GM12878 (cell line): ENCODE measurements around the gene AGAP1. TPM values are rescaled to one million over a fixed set of nuclear protein-coding genes. Genes with fewer than 3 reads are reported as not detected.

Experiments
- ATAC-seq: fragments of 200-7000 bp; cut with Tn5 transposase; 3 replicates; pipeline ENCODE4 v1.9.1; 2020; ENCODE audit warnings: mild to moderate bottlenecking, moderate library complexity
- BruUV-seq: library from RNA; stranded (reverse); fragments of 400-500 nt; replicated peaks from 2 replicates; lab custom pipeline; 2021; lab: Mats Ljungman, UMichigan
- CTCF ChIA-PET: fragments of 300-600 bp; sonication (Branson Sonifier 250); formaldehyde crosslinking; extraction: SDS; loops from one replicate; lab custom pipeline; 2021; ENCODE audit warnings: inconsistent platforms; lab: Yijun Ruan, JAX
- POLR2A ChIA-PET: fragments of 350-600 bp; formaldehyde crosslinking; extraction: SDS; loops from one replicate; lab custom pipeline; 2021; ENCODE audit warnings: inconsistent platforms; lab: Charles Lee
- RAD21 ChIA-PET: fragments of 300-600 bp; sonication (Branson Sonifier 250); formaldehyde crosslinking; loops from one replicate; lab custom pipeline; 2023; ENCODE audit warnings: antibody characterized with exemption; ENCODE audit not compliant: unreplicated experiment; lab: Charles Lee
- SMC1A ChIA-PET: fragments of 300-600 bp; sonication (Branson Sonifier 250); formaldehyde crosslinking; loops from one replicate; lab custom pipeline; 2023; ENCODE audit not compliant: unreplicated experiment, uncharacterized antibody; lab: Charles Lee
- DNase-seq: peaks from one replicate; pipeline ENCODE4 v3.0.0-alpha.2; 2011; ENCODE audit warnings: low read depth, low spot score
- FAIRE-seq: peaks from 3 replicates; lab custom pipeline; 2011; peaks lifted over from hg19 to GRCh38; lab: Jason Lieb, UNC
- H2AFZ ChIP-seq: 2 replicates; pipeline ENCODE4 v1.6.0; 2011; ENCODE audit warnings: low read depth, low read length, control low read depth; ENCODE audit not compliant: control insufficient read depth
- H3K27ac ChIP-seq: 2 replicates; pipeline ENCODE4 v1.5.1; 2011; ENCODE audit warnings: control low read depth; ENCODE audit not compliant: control insufficient read depth, insufficient read depth
- H3K27me3 ChIP-seq, 2 experiments: replicated peaks in 1 of 2; 2 replicates each; pipeline versions ENCODE4 v1.6.0 to v1.6.1; 2011; ENCODE audit warnings: low read length in 1 of 2; ENCODE audit not compliant: control insufficient read depth in 2 of 2, insufficient read depth in 2 of 2
- H3K36me3 ChIP-seq, 2 experiments: 2 replicates each; pipeline ENCODE4 v1.5.1; 2011; ENCODE audit warnings: low read length in 1 of 2; ENCODE audit not compliant: control insufficient read depth in 2 of 2, insufficient read depth in 2 of 2
- H3K4me1 ChIP-seq: 2 replicates; pipeline ENCODE4 v1.6.1; 2011; ENCODE audit warnings: mild to moderate bottlenecking, low read length, moderate library complexity, mixed read lengths; ENCODE audit not compliant: control insufficient read depth, insufficient read depth
- H3K4me2 ChIP-seq: 2 replicates; pipeline ENCODE4 v1.6.0; 2011; ENCODE audit warnings: control low read depth; ENCODE audit not compliant: control insufficient read depth, insufficient read depth
- H3K4me3 ChIP-seq: fragments of 200-600 bp; sonication (generic); 2 replicates; pipeline ENCODE4 v1.5.1; 2016
- H3K79me2 ChIP-seq: 2 replicates; pipeline ENCODE4 v1.6.0; 2011; ENCODE audit warnings: low read length; ENCODE audit not compliant: control insufficient read depth, insufficient read depth
- H3K9ac ChIP-seq: 2 replicates; pipeline ENCODE4 v1.8.0; 2011; ENCODE audit warnings: low read length, control low read depth, mixed read lengths; ENCODE audit not compliant: control insufficient read depth, insufficient read depth
- H3K9me3 ChIP-seq: replicated peaks from 3 replicates; pipeline ENCODE4 v1.5.1; 2011; ENCODE audit warnings: mild to moderate bottlenecking, low read length; ENCODE audit not compliant: control insufficient read depth, insufficient read depth
- H4K20me1 ChIP-seq: 2 replicates; pipeline ENCODE4 v1.6.0; 2011; ENCODE audit not compliant: control insufficient read depth, insufficient read depth
- ATF7 ChIP-seq: fragments of 450-650 bp; IDR thresholded peaks from 2 replicates; pipeline ENCODE4 v1.6.1; 2016; ENCODE audit warnings: low read depth, mild to moderate bottlenecking
- BMI1 ChIP-seq: fragments of 450-650 bp; IDR thresholded peaks from 2 replicates; pipeline ENCODE4 v1.6.1; 2016; ENCODE audit warnings: mild to moderate bottlenecking, moderate library complexity, borderline replicate concordance
- JUNB ChIP-seq: IDR thresholded peaks from 2 replicates; pipeline ENCODE4 v1.6.1; 2016; ENCODE audit warnings: antibody characterized with exemption, mild to moderate bottlenecking
- SIN3A ChIP-seq: IDR thresholded peaks from 2 replicates; pipeline ENCODE4 v1.6.1; 2012; ENCODE audit warnings: low read depth, low read length, improper control_type of control experiment
- TBL1XR1 ChIP-seq: IDR thresholded peaks from 2 replicates; pipeline ENCODE4 v1.6.1; 2012; ENCODE audit warnings: low read depth, low read length, improper control_type of control experiment
- TCF12 ChIP-seq: IDR thresholded peaks from 2 replicates; pipeline ENCODE4 v1.6.1; 2011; ENCODE audit warnings: low read depth, mild to moderate bottlenecking, low read length
- WGBS: methylation state at CpG from one replicate; pipeline ENCODE4 v1.1.6; 2016; ENCODE audit warnings: low lambda C conversion rate; ENCODE audit not compliant: insufficient replicate concordance, insufficient coverage; ENCODE audit errors: missing lambda C conversion rate; 5-methylcytosine and 5-hydroxymethylcytosine counted together
- in situ Hi-C: fragments of 300-500 bp; cut with MboI; formaldehyde crosslinking; loops from 9 replicates; pipeline ENCODE4 v1.14.3; 2018; ENCODE audit warnings: mixed read lengths
- intact Hi-C: fragments of 100-400 bp; cut with micrococcal nuclease; formaldehyde crosslinking; loops from one replicate; pipeline ENCODE4 v1.14.2; 2022; ENCODE audit not compliant: unreplicated experiment
- polyA plus RNA-seq, 11 experiments: library from polyadenylated mRNA; depleted of rRNA in 4 of 11; unstranded in 6 of 11; stranded (reverse) in 5 of 11; fragments of >200 nt; fragmentation: Nextera tagmentation in 4 of 11; fragmentation: Illumina TruSeq in 1 of 11; extraction: Ambion mirVana in 4 of 11; extraction: Trizol in 1 of 11; gene quantifications; 1 replicate in 1 of 11; 2 replicates in 10 of 11; pipeline versions ENCODE4 v1.2.1 to v1.2.3, GENCODE V29; 2011 to 2016; ENCODE audit warnings: inconsistent platforms in 2 of 11, missing spikeins in 2 of 11, low read depth in 1 of 11
- total RNA-seq, 4 experiments: library from RNA; depleted of rRNA in 3 of 4; stranded (reverse); fragments of >200 nt in 3 of 4; fragmentation: Illumina TruSeq in 1 of 4; extraction: Trizol in 1 of 4; gene quantifications; 2 replicates each; pipeline versions ENCODE4 v1.2.1 to v1.2.3, GENCODE V29; 2013 to 2021
- TF ChIP-seq, protein P1 (sequence below): IDR thresholded peaks from 2 replicates; pipeline ENCODE4 v1.6.1; 2012; ENCODE audit warnings: low read depth, low read length, improper control_type of control experiment
- TF ChIP-seq, protein P2 (sequence below): IDR thresholded peaks from 2 replicates; pipeline ENCODE4 v1.6.1; 2011; ENCODE audit warnings: low read depth, mild to moderate bottlenecking, low read length, moderate library complexity, borderline replicate concordance; ENCODE audit errors: extremely low read depth

Gene AGAP1
- total and polyA plus RNA-seq, 10 of the 15 experiments (the other 5 are each of a cell fraction or from before 2014, with no cell fraction given), result 0.05 to 0.15 (median 0.06) TPM; not detected in 7

DNA sequence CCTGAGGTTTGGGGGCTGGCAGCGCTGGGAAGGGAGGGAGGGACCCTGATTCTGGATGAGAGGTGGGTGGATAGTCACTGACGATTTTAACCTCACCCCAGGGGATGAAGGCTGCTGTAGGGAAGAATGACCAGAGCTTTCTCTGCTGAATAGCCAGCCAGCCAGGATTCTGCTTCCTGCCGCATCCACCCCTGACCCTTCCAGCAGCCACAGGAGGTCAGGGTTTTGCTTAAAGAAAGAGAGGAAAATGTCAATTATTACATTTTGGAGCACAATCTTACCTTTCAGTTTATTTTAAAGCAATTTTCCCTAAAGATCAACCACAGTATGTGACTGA lies 456.6 kb downstream of the AGAP1 start:
- TF ChIP-seq, protein P1, sequence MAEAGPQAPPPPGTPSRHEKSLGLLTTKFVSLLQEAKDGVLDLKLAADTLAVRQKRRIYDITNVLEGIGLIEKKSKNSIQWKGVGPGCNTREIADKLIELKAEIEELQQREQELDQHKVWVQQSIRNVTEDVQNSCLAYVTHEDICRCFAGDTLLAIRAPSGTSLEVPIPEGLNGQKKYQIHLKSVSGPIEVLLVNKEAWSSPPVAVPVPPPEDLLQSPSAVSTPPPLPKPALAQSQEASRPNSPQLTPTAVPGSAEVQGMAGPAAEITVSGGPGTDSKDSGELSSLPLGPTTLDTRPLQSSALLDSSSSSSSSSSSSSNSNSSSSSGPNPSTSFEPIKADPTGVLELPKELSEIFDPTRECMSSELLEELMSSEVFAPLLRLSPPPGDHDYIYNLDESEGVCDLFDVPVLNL, result no peak
- TF ChIP-seq SIN3A, result no peak
- TF ChIP-seq, protein P2, sequence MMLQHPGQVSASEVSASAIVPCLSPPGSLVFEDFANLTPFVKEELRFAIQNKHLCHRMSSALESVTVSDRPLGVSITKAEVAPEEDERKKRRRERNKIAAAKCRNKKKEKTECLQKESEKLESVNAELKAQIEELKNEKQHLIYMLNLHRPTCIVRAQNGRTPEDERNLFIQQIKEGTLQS, result no peak
- no peak for TF ChIP-seq JUNB
- no peak for TF ChIP-seq TBL1XR1
- no peak for TF ChIP-seq ATF7
- TF ChIP-seq BMI1, result no peak
- intact Hi-C loops, result no loop called here
- in situ Hi-C loops, result no loop called here
- ChIA-PET SMC1A (no interaction called here), CTCF (no interaction called here), RAD21 (no interaction called here), POLR2A (interaction anchor here (0.6 kb wide), 1 partner anchor 200 kb away, joined by 3 read pairs; no protein-coding TSS in a partner anchor)
- ATAC-seq (no peak), DNase-seq (no peak), FAIRE-seq (no peak)
- no peaks in the 10 kb centered on the region for H3K79me2 ChIP-seq
- no peaks in the 10 kb centered on the region for H3K9me3 ChIP-seq
- no peaks in the 10 kb centered on the region for H3K36me3 ChIP-seq
- no peak overlapping the region for H3K9ac ChIP-seq
- H2AFZ ChIP-seq, result no peak overlapping the region
- BruUV-seq, result no TSS peak
- no peaks in the 10 kb centered on the region; a peak in 2 of 4 replicates for H3K27me3 ChIP-seq
- H3K4me3 ChIP-seq, result no peak overlapping the region
- H3K4me1 ChIP-seq, result no peaks in the 10 kb centered on the region
- no peak overlapping the region for H3K4me2 ChIP-seq
- WGBS, result 29% methylated on average over 3 of the region's 3 CpGs
- no peaks in the 10 kb centered on the region for H4K20me1 ChIP-seq
- no peak overlapping the region for H3K27ac ChIP-seq

DNA sequence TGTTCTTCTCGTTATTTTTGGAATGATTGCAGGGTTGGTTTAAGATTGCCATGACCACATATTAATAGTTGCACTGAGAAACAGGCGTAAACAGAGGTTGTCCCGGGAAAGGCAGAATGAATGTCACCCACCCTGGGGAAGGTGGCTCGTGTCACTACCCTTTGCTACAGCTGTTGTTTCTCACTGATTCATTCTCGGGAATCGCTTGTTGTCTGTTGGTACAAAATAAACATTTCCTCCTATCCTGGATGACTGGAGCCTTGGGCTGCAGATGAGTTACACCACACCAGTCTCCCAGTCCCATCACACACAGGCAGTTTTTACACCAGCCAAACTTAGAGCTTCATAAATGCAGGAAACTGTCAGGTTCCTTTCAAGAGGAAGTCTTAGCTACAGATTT lies 457.6 kb downstream of the AGAP1 start:
- no peaks in the 10 kb centered on the region for H3K4me1 ChIP-seq
- no peak for TF ChIP-seq TCF12
- RAD21 ChIA-PET, result no interaction called here
- SMC1A ChIA-PET, result no interaction called here
- CTCF ChIA-PET, result no interaction called here
- H3K27ac ChIP-seq, result no peak overlapping the region
- no TSS peak for BruUV-seq
- FAIRE-seq (no peak), DNase-seq (no peak), ATAC-seq (no peak)
- H3K36me3 ChIP-seq, result no peaks in the 10 kb centered on the region
- H3K9ac ChIP-seq, result no peak overlapping the region
- H3K27me3 ChIP-seq, result no peaks in the 10 kb centered on the region; a peak in 2 of 4 replicates
- intact Hi-C loops, result no loop called here
- POLR2A ChIA-PET, result no interaction called here
- H3K4me3 ChIP-seq, result no peak overlapping the region
- 17% methylated on average over 6 of the region's 6 CpGs for WGBS
- in situ Hi-C loops, result no loop called here
- no peaks in the 10 kb centered on the region for H4K20me1 ChIP-seq
- H2AFZ ChIP-seq, result no peak overlapping the region
- H3K9me3 ChIP-seq, result no peaks in the 10 kb centered on the region
- H3K4me2 ChIP-seq, result no peak overlapping the region
- no peaks in the 10 kb centered on the region for H3K79me2 ChIP-seq
